GM19467 (cell line): ENCODE data around the gene SSR4.
"Not testable (repeated sequence)": the region's sequence is repeated elsewhere in the genome, so short reads cannot be mapped to it uniquely, and the experiment has no call there.

Source experiments
- ATAC-seq: cut with Tn5 transposase; IDR thresholded peaks from one replicate; pipeline ENCODE4 v1.9.1; 2021; ENCODE audit warnings: mild to moderate bottlenecking, moderate library complexity; ENCODE audit not compliant: unreplicated experiment

SSR4 gene

GRCh38 chrX:153794018-153794896 lies at the start of gene SSR4, which contains the start of gene IDH3G:
Gene SSR4 (plus strand): TSS chrX:153794668. CDS start chrX:153794688, 20 bp downstream.
Gene IDH3G (minus strand): TSS chrX:153794375. CDS start chrX:153794326, 49 bp downstream.
- ATAC-seq = peak; percentile 84

- ATAC-seq = not testable (repeated sequence)
These were observed 49.4 kb upstream of the SSR4 start for GRCh38 chrX:153745067-153745433.

GRCh38 chrX:153746359-153746758 lies 48.1 kb upstream of the SSR4 start:
- ATAC-seq = no peak

DNA sequence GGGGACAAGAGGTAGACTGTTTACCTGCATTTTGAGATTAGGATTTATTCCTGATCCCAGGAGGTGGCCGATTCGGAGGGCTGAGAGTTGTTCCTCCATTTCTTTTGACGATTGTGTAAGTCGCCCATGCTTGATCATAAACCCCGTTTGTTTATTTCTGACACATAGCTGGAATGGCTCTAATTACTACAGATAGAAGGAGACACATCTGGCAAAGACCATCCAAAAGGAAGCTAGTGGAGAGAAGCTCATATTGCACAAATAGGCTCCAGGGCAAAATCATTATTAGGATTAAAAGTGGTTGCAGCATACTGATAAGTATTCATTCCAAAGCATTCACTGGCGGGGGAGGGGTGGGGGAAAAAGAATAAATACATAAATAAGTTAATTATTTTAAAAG lies 47.5 kb upstream of the SSR4 start:
- ATAC-seq = not testable (repeated sequence)

- ATAC-seq = not testable (repeated sequence)
These were observed 45.5 kb upstream of the SSR4 start for GRCh38 chrX:153749017-153749416.

- no peak for ATAC-seq
These were observed 44.2 kb upstream of the SSR4 start for GRCh38 chrX:153750127-153750774.

GRCh38 chrX:153755136-153755535 lies 39.3 kb upstream of the SSR4 start:
- no peak for ATAC-seq

DNA sequence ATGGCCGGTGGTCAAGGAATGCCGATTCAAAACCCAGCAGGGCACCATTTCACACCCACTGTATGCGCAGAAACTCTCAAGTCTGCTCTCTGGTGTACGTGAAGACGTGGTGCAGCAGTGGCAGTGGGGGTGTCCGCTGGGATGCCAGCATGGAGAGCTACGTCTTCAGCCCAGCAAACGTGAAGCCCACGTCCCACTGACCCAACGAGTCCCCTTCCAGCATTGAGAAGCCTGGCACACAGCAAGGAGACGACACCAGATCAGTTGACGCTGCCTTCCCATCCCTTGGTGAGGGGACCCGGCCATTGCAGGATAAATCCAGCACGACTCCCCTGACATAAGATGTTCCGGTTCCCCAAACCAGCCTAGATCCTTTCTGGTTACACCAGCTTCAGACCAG lies 32.6 kb upstream of the SSR4 start:
- no peak for ATAC-seq

- ATAC-seq = no peak
These were observed 31.8 kb upstream of the SSR4 start for GRCh38 chrX:153762626-153763173.

DNA sequence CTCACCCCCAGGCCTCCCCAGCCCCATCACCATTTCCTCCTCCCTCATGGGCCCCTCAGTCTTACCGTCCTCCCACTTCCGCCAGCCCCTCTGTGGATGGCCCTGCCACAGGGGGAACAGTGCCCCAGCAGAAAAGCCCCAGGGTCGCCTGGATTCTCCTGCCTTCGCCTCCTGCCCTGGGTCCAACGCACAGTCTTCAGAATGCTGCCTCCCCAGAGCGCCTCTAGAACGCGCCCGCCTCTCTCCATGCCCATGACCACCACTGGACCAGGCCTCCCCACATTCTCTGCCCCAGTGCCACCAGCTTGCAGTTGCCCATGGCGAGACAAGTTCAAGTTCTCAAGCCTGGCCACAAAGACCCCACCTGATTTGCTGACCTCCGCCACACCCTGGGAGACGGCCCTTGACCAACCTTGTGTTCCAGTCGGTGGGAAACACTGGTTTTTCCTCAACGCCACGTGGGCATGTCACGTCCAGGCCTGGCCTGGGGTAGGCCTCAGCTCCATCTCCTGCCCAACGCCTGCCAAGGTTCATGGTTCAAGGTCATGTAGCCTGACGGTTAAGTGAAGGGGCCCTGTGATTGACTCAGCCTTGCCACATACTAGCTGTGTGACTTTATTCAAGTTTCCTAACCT lies 31.1 kb upstream of the SSR4 start:
- ATAC-seq = no peak

GRCh38 chrX:153763989-153764755 lies 30.3 kb upstream of the SSR4 start, which contains the start of gene PLXNB3:
Gene PLXNB3 (plus strand): TSS chrX:153764249. CDS start chrX:153765536, 1,287 bp downstream.
- peak; percentile 52 for ATAC-seq

DNA sequence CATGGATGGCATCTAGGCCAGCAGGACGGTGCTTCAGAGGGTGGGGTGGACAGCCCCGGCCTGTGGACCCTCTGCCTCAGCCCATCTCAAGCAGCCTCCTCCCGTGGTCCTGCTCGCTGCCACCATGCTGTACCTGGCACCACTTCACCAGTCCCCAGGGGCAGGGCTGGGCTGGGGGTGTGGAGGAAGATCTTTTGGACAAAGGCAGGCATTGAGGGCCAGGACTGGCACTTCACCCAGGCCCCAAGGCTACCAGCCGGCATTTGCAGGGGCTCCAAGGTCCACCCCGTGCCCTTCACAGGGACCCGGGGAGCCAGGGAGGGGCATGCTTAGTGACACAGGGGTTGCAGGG lies 29.7 kb upstream of the SSR4 start:
- no peak for ATAC-seq

- ATAC-seq = no peak
These were observed 29.1 kb upstream of the SSR4 start for GRCh38 chrX:153765138-153766079.

- ATAC-seq = no peak
These were observed 28.2 kb upstream of the SSR4 start for GRCh38 chrX:153766098-153766817.

GRCh38 chrX:153766871-153767673 lies 27.4 kb upstream of the SSR4 start:
- ATAC-seq = no peak

GRCh38 chrX:153767674-153768055 lies 26.8 kb upstream of the SSR4 start:
- ATAC-seq = no peak

GRCh38 chrX:153768311-153769157 lies 25.9 kb upstream of the SSR4 start:
- no peak for ATAC-seq
